HepG2 (cell line): ENCODE measurements around the gene GPR37. TPM values are rescaled to one million over a fixed set of nuclear protein-coding genes. Genes with fewer than 3 reads are reported as not detected.

Source experiments
- ATAC-seq: fragments of 200-7000 bp; cut with Tn5 transposase; 3 replicates; pipeline ENCODE4 v1.9.1; 2020; ENCODE audit warnings: mild to moderate bottlenecking, moderate library complexity
- BruUV-seq: library from RNA; stranded (reverse); fragments of 400-500 nt; replicated peaks from 2 replicates; lab custom pipeline; 2021; lab: Mats Ljungman, UMichigan
- CTCF ChIA-PET: fragments of 300-600 bp; formaldehyde crosslinking; extraction: SDS; loops from one replicate; lab custom pipeline; 2021; ENCODE audit warnings: low total read pairs, inconsistent platforms, low intra/inter-chr PET ratio; lab: Yijun Ruan, JAX
- POLR2A ChIA-PET: fragments of 350-600 bp; sonication (Branson Sonifier 250); formaldehyde crosslinking; loops from one replicate; lab custom pipeline; 2020; ENCODE audit warnings: antibody characterized with exemption, inconsistent platforms; lab: Yijun Ruan, JAX
- DNase-seq: peaks from one replicate; pipeline ENCODE4 v3.0.0-alpha.2; 2015; ENCODE audit warnings: low spot score
- FAIRE-seq: peaks from 3 replicates; lab custom pipeline; 2011; peaks lifted over from hg19 to GRCh38; lab: Jason Lieb, UNC
- H2AFZ ChIP-seq: one replicate; pipeline ENCODE4 v1.6.1; 2011; ENCODE audit warnings: low read length, inconsistent platforms
- H3K27ac ChIP-seq: fragments of 300-600 bp; 3 replicates; pipeline ENCODE4 v1.8.0; 2011; ENCODE audit warnings: mixed run types, mild to moderate bottlenecking, mixed read lengths, low read length, inconsistent platforms; ENCODE audit not compliant: insufficient read depth; ENCODE audit errors: extremely low read length
- H3K27me3 ChIP-seq, 2 experiments: fragments of 200-600 bp in 1 of 2; 2 replicates in 1 of 2; 3 replicates in 1 of 2; pipeline versions ENCODE4 v1.6.0 to v1.8.0; 2011; ENCODE audit warnings: low read length in 2 of 2, mild to moderate bottlenecking in 2 of 2, moderate library complexity in 2 of 2, inconsistent platforms in 1 of 2; ENCODE audit not compliant: insufficient read depth in 2 of 2, control insufficient read depth in 1 of 2
- H3K36me3 ChIP-seq, 2 experiments: fragments of 200-600 bp in 1 of 2; replicated peaks in 1 of 2; 2 replicates in 1 of 2; 3 replicates in 1 of 2; pipeline versions ENCODE4 v1.5.1 to v1.8.0; 2011; ENCODE audit warnings: low read length in 2 of 2, inconsistent platforms in 1 of 2; ENCODE audit not compliant: insufficient read depth in 2 of 2, control insufficient read depth in 1 of 2
- H3K4me1 ChIP-seq: 2 replicates; pipeline ENCODE4 v1.5.1; 2012; ENCODE audit warnings: low read length, inconsistent platforms; ENCODE audit not compliant: insufficient read depth
- H3K4me2 ChIP-seq: 2 replicates; pipeline ENCODE4 v1.6.0; 2011; ENCODE audit warnings: low read depth, low read length, inconsistent platforms
- H3K4me3 ChIP-seq, 3 experiments: fragments of 200-600 bp in 1 of 3; sonication (generic), shearing (Covaris generic) in 1 of 3; replicated peaks in 1 of 3; 2 replicates each; pipeline ENCODE4 v1.5.1; 2011 to 2016; ENCODE audit warnings: low read length in 3 of 3, inconsistent platforms in 2 of 3, low read depth in 2 of 3, mild to moderate bottlenecking in 2 of 3, control low read depth in 1 of 3, mixed read lengths in 1 of 3; ENCODE audit not compliant: insufficient read depth in 1 of 3
- H3K79me2 ChIP-seq: one replicate; pipeline ENCODE4 v1.6.1; 2011; ENCODE audit warnings: low read length, inconsistent platforms; ENCODE audit not compliant: insufficient read depth
- H3K9ac ChIP-seq: 2 replicates; pipeline ENCODE4 v1.6.0; 2011; ENCODE audit warnings: mild to moderate bottlenecking, low read depth, low read length, inconsistent platforms; ENCODE audit not compliant: insufficient read depth
- H3K9me3 ChIP-seq: 2 replicates; pipeline ENCODE4 v1.5.1; 2012; ENCODE audit warnings: mild to moderate bottlenecking, low read length
- H4K20me1 ChIP-seq: 2 replicates; pipeline ENCODE4 v1.6.0; 2011; ENCODE audit warnings: inconsistent platforms, mild to moderate bottlenecking, low read length, moderate library complexity; ENCODE audit not compliant: insufficient read depth
- CREM ChIP-seq, 2 experiments: sonication (generic) in 1 of 2; formaldehyde crosslinking in 1 of 2; IDR thresholded peaks; 2 replicates each; pipeline versions ENCODE4 v1.4.0 to v1.6.1; 2016 to 2020; ENCODE audit warnings: antibody characterized with exemption in 1 of 2, mild to moderate bottlenecking in 1 of 2, missing genetic modification reagents in 1 of 2
- KDM6A ChIP-seq: IDR thresholded peaks from 2 replicates; pipeline ENCODE4 v1.6.1; 2016; ENCODE audit warnings: low read depth
- LCORL ChIP-seq, 2 experiments: fragments of 450-650 bp in 1 of 2; sonication (generic) in 1 of 2; formaldehyde crosslinking in 1 of 2; IDR thresholded peaks; 2 replicates each; pipeline versions ENCODE4 v1.5.0 to v1.6.1; 2017 to 2020; ENCODE audit warnings: antibody characterized with exemption in 1 of 2, missing genetic modification reagents in 1 of 2
- MYPOP ChIP-seq: sonication (generic); formaldehyde crosslinking; IDR thresholded peaks from 2 replicates; pipeline ENCODE4 v1.8.1; 2023; ENCODE audit warnings: mild to moderate bottlenecking, moderate library complexity, missing genetic modification reagents
- RBFOX2 ChIP-seq: fragments of 200-400 bp; formaldehyde crosslinking; IDR thresholded peaks from 2 replicates; pipeline ENCODE4 v1.6.1; 2017; ENCODE audit warnings: low read depth, mild to moderate bottlenecking, low read length
- RFX1 ChIP-seq: fragments of 450-650 bp; IDR thresholded peaks from 2 replicates; pipeline ENCODE4 v1.6.1; 2017
- ZMYM2 ChIP-seq: sonication (generic); formaldehyde crosslinking; IDR thresholded peaks from 2 replicates; pipeline ENCODE4 v1.8.0; 2022; ENCODE audit warnings: mild to moderate bottlenecking, missing genetic modification reagents
- ZNF329 ChIP-seq: sonication (generic); formaldehyde crosslinking; IDR thresholded peaks from 2 replicates; pipeline ENCODE4 v1.9.0; 2021; ENCODE audit warnings: low read depth, mild to moderate bottlenecking, missing genetic modification reagents
- ZNF383 ChIP-seq: sonication (generic); formaldehyde crosslinking; IDR thresholded peaks from 2 replicates; pipeline ENCODE4 v1.4.0; 2020; ENCODE audit warnings: missing genetic modification reagents, mild to moderate bottlenecking, borderline replicate concordance
- ZNF574 ChIP-seq: sonication (generic); formaldehyde crosslinking; IDR thresholded peaks from 2 replicates; pipeline ENCODE4 v1.4.0; 2020; ENCODE audit warnings: missing genetic modification reagents
- WGBS: methylation state at CpG from one replicate; pipeline ENCODE4 v1.1.6; 2017; ENCODE audit warnings: low lambda C conversion rate; 5-methylcytosine and 5-hydroxymethylcytosine counted together
- in situ Hi-C: cut with HindIII; loops from 2 replicates; pipeline ENCODE4 v1.10.0; 2017; ENCODE audit warnings: low pct_unique_long_range_greater_than_20kb; ENCODE audit not compliant: extremely low pct_ligation_motif_present
- intact Hi-C: fragments of 100-400 bp; cut with micrococcal nuclease; formaldehyde crosslinking; loops from one replicate; pipeline ENCODE4 v1.10.0; 2022; ENCODE audit not compliant: unreplicated experiment
- polyA plus RNA-seq, 8 experiments: library from polyadenylated mRNA; depleted of rRNA in 3 of 8; stranded (reverse) in 7 of 8; unstranded in 1 of 8; fragments of >200 nt; fragmentation: Illumina TruSeq in 4 of 8; extraction: Trizol in 4 of 8; gene quantifications; 2 replicates each; pipeline versions ENCODE4 v1.2.1 to v1.2.3, GENCODE V29; 2011 to 2016; ENCODE audit warnings: low read depth in 4 of 8, missing spikeins in 1 of 8, mixed read lengths in 1 of 8; ENCODE audit not compliant: insufficient read depth in 1 of 8
- total RNA-seq, 5 experiments: library from RNA; depleted of rRNA; stranded (reverse); fragments of >200 nt; fragmentation: Illumina TruSeq; extraction: Trizol; gene quantifications; 2 replicates each; pipeline ENCODE4 v1.2.3, GENCODE V29; 2016; ENCODE audit warnings: low read depth in 1 of 5

GPR37 gene
- total and polyA plus RNA-seq, 2 of the 13 experiments (the other 11 are each of a cell fraction or from before 2014, with no cell fraction given): not detected

- CTCF ChIA-PET: no interaction called here
- Histone ChIP-seq H3K27me3 (no peaks in the 10 kb centered on the region), H3K4me2 (no peak overlapping the region), H3K9ac (no peak overlapping the region), H3K4me3 (no peak overlapping the region), H3K4me1 (0 out of 2 replicates have a peak, but pooled peaks cover 6% of the 10 kb centered on the region), H4K20me1 (no peaks in the 10 kb centered on the region), H3K36me3 (no peaks in the 10 kb centered on the region), H3K27ac (no peak overlapping the region), H2AFZ (no peak overlapping the region), H3K9me3 (peaks cover 15% of the 10 kb centered on the region), H3K79me2 (no peaks in the 10 kb centered on the region)
- BruUV-seq: no TSS peak
- no peak for FAIRE-seq
- TF ChIP-seq RBFOX2: no peak
- TF ChIP-seq ZNF383 (CRISPR knock-in tag): no peak
- TF ChIP-seq KDM6A: no peak
- no peak for TF ChIP-seq ZNF329 (CRISPR knock-in tag)
- no peak for TF ChIP-seq LCORL (IDR thresholded peaks at IDR 0.05)
- TF ChIP-seq LCORL (CRISPR knock-in tag; IDR thresholded peaks at IDR 0.05): no peak
- no peak for TF ChIP-seq MYPOP
- no peak for TF ChIP-seq ZMYM2
- no peak for TF ChIP-seq CREM (IDR thresholded peaks at IDR 0.05)
- no peak for TF ChIP-seq CREM (CRISPR knock-in tag; IDR thresholded peaks at IDR 0.05)
- no peak for TF ChIP-seq RFX1
- no peak for TF ChIP-seq ZNF574 (CRISPR knock-in tag)
- in situ Hi-C loops (no loop called here), intact Hi-C loops (no loop called here)
- POLR2A ChIA-PET: no interaction called here
- ATAC-seq: no peak
- 0% methylated on average over 3 of the region's 3 CpGs for WGBS
- no peak for DNase-seq
These were observed 52.5 kb downstream of the GPR37 start for GRCh38 chr7:124713086-124713485.
